GM21576 (cell line): ENCODE data around the gene PERM1.
"Not testable (repeated sequence)": the region's sequence is repeated elsewhere in the genome, so short reads cannot be mapped to it uniquely, and the experiment has no call there.

Source experiments
- ATAC-seq: cut with Tn5 transposase; IDR thresholded peaks from one replicate; pipeline ENCODE4 v1.9.1; 2021; ENCODE audit warnings: mild to moderate bottlenecking, moderate library complexity; ENCODE audit not compliant: unreplicated experiment

PERM1 gene

GRCh38 chr1:950881-951280, 31.0 kb downstream of the PERM1 start:
- ATAC-seq, result no peak

GRCh38 chr1:950268-950667, 31.6 kb downstream of the PERM1 start:
- no peak for ATAC-seq

DNA sequence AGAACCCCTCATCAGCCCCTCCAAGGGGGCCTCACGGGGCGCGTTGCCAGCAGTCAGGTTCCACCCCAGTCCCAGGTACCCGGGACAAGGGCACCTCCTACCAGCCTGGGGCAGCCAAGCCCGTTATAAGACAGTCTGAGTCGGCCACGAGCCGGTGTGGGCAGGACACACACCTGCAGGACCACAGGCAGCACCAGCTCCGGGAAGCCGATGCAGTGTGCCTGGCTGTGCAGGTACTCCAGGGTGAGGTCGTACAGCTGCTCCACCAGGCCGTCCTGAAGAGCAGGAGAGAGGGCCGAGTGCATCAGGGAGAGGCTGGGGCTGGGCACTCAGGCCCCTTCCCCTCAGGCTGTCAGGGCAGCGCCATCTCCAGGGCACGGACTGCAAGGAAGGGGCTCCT, 33.9 kb downstream of the PERM1 start:
- ATAC-seq, result no peak

DNA sequence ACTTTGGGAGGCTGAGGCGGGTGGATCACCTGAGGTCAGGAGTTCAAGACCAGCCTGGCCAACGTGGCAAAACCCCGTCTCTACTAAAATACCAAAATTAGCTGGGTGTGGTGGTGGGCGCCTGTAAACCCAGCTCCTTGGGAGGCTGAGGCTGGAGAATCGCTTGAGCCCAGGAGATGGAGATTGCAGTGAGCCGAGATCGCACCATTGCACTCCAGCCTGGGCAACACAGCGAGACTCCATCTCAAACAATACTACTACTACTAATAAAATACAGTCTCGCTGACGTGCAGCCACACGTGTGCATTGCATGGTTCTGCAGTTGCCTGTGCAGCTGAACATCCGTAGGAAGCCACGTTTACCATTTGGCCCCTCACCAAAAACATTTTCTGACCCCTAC, 35.1 kb downstream of the PERM1 start:
- ATAC-seq, result not testable (repeated sequence)

- ATAC-seq, result no peak
These were observed 36.0 kb downstream of the PERM1 start for GRCh38 chr1:945688-946556.

DNA sequence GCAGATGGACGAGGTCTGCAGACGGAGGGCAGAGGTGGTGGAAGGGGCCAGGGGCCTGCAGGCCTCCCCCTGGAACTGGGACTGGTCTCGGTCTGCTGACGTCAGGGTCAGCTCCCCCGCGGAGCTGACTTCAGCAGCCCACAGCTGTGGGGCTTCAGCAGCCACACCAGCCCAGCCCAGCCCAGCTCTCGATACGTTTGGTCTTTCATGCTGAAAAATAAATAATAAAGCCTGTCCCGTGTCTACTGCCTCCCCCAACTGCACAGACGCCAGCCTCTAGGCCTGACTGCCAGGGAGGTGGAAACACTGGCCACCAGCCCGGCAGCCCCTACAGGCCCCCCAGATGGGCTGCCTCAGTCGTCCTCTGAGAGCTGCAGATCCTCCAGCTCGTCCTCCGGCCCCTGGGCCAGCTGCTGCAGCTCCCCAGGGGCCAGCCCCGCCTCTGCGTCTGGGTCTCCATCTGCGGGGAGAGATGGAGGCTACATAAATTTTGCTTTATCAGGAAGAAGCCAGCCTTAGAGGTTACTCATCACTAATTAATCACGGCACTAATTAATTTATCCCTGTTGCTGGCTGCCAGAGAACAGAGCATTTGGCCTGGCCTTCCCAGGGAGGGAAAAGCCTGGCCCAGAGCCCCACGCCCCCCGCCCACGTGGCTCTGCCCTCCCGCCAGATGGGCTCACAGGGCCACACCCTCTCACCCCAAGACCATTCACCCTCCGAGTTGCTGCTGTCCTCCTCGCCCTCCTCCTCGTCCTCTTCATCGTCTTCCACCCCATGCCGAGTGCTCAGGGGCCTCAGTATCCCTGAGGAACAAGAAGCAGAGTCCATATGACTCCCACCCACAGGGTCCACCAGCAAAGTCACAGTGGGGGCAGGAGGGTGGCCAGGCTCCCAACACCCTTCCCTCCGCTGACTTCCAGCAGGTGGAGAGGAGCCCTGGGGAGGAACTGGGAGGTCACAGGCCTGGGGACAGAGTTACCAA, 37.3 kb downstream of the PERM1 start:
- no peak for ATAC-seq

- no peak for ATAC-seq
These were observed 38.1 kb downstream of the PERM1 start for GRCh38 chr1:943545-944340.

GRCh38 chr1:942864-943533, 38.9 kb downstream of the PERM1 start:
- no peak for ATAC-seq

- no peak for ATAC-seq
These were observed 39.5 kb downstream of the PERM1 start for GRCh38 chr1:942411-942821.

- ATAC-seq, result no peak
These were observed 40.1 kb downstream of the PERM1 start for GRCh38 chr1:941588-942383.

GRCh38 chr1:941015-941587, 40.8 kb downstream of the PERM1 start:
- ATAC-seq, result no peak

- no peak for ATAC-seq
These were observed 41.5 kb downstream of the PERM1 start for GRCh38 chr1:940107-941014.

DNA sequence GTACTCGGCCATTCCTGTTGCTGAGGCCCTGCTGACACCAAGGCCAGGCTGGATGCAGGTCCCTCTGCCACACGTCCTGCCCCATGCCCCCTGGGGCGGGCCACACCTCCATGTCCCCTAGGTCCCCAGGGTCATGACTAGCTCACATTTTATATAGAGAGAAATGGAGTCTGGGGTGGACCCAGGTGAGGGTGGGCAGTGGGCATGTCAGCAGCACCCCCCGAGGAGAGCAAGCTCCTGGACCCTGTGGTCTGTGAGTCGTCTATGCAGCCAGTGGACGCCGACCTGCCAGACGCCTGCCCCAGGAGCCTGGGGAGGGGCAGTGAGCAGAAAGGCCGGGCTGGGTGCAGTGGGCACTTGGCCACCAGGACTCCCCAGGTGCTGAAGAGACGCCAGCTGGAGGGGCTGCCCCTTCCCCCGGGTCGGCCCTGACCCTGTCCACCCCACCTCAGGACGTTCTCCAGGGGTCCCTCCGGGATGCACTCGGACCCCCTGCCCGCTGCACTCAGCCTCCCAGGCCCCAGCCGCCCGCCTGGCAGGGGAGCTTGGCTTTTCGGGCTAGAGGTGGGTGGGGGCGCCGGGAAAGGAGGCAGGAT, 42.3 kb downstream of the PERM1 start:
- ATAC-seq, result no peak

- ATAC-seq, result no peak
These were observed 43.0 kb downstream of the PERM1 start for GRCh38 chr1:938711-939489.

GRCh38 chr1:938088-938683, 43.7 kb downstream of the PERM1 start:
- ATAC-seq, result no peak

DNA sequence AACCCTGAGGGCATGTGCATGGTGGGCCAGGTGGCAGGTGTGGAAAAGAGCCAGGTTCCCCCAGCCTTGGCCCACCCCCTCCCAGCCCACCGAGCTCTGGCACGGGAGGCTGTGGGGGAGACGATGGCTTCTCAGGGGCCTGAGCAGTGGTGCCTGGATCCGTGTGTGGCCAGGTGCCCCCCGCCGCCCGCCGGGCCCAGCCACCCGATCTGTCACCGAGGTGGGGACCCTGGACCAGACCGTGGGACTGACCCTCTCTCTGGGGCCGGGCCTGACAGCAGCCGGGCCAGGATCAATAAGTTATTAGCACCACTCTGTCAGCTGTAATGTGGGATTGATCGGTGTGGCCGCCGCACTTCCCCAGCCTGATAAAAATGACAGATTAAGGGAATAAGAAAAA, 44.4 kb downstream of the PERM1 start:
- no peak for ATAC-seq
